HepG2 (cell line): ENCODE measurements around the gene MEP1B. TPM values are rescaled to one million over a fixed set of nuclear protein-coding genes. Genes with fewer than 3 reads are reported as not detected.

Experiments
- CENPT ChIP-seq: sonication (generic); formaldehyde crosslinking; IDR thresholded peaks from 2 replicates; pipeline ENCODE4 v1.8.0; 2022; ENCODE audit warnings: low read depth, mild to moderate bottlenecking, moderate library complexity, missing genetic modification reagents
- GZF1 ChIP-seq: sonication (generic); formaldehyde crosslinking; IDR thresholded peaks from 2 replicates; pipeline ENCODE4 v1.5.1; 2020; ENCODE audit warnings: mild to moderate bottlenecking, missing genetic modification reagents
- IKZF4 ChIP-seq: sonication (generic); formaldehyde crosslinking; IDR thresholded peaks from 2 replicates; pipeline ENCODE4 v1.5.1; 2020; ENCODE audit warnings: borderline replicate concordance, mild to moderate bottlenecking, low read depth, missing genetic modification reagents; ENCODE audit errors: not compliant biosample characterization
- PAX8 ChIP-seq: sonication (generic); formaldehyde crosslinking; IDR thresholded peaks from 2 replicates; pipeline ENCODE4 v1.8.0; 2022; ENCODE audit warnings: mild to moderate bottlenecking, missing genetic modification reagents, borderline replicate concordance
- PHF20 ChIP-seq: sonication (generic); formaldehyde crosslinking; IDR thresholded peaks from 2 replicates; pipeline ENCODE4 v1.5.0; 2020; ENCODE audit warnings: mild to moderate bottlenecking, missing genetic modification reagents
- POLR2AphosphoS2 ChIP-seq: IDR thresholded peaks from 2 replicates; pipeline ENCODE4 v1.6.1; 2011; ENCODE audit warnings: low read depth, low read length, improper control_type of control experiment
- REPIN1 ChIP-seq: sonication (generic); formaldehyde crosslinking; IDR thresholded peaks from 2 replicates; pipeline ENCODE4 v1.8.0; 2022; ENCODE audit warnings: missing genetic modification reagents, low read depth, mild to moderate bottlenecking, borderline replicate concordance
- SIN3B ChIP-seq: fragments of 150-350 bp; IDR thresholded peaks from 2 replicates; pipeline ENCODE4 v1.6.1; 2014; ENCODE audit warnings: low read length
- SMAD3 ChIP-seq: sonication (generic); formaldehyde crosslinking; IDR thresholded peaks from 2 replicates; pipeline ENCODE4 v1.4.0; 2020; ENCODE audit warnings: missing genetic modification reagents
- SNAPC4 ChIP-seq: sonication (generic); formaldehyde crosslinking; IDR thresholded peaks from 2 replicates; pipeline ENCODE4 v1.4.0; 2020; ENCODE audit warnings: mild to moderate bottlenecking, missing genetic modification reagents
- ZNF318 ChIP-seq: sonication (generic); formaldehyde crosslinking; IDR thresholded peaks from 2 replicates; pipeline ENCODE4 v1.4.0; 2020; ENCODE audit warnings: mild to moderate bottlenecking, missing genetic modification reagents
- ZNF496 ChIP-seq: sonication (generic); formaldehyde crosslinking; IDR thresholded peaks from 2 replicates; pipeline ENCODE4 v1.8.1; 2023; ENCODE audit warnings: mild to moderate bottlenecking, moderate library complexity, missing genetic modification reagents; ENCODE audit not compliant: insufficient replicate concordance
- polyA plus RNA-seq, 8 experiments: library from polyadenylated mRNA; depleted of rRNA in 3 of 8; stranded (reverse) in 7 of 8; unstranded in 1 of 8; fragments of >200 nt; fragmentation: Illumina TruSeq in 4 of 8; extraction: Trizol in 4 of 8; gene quantifications; 2 replicates each; pipeline versions ENCODE4 v1.2.1 to v1.2.3, GENCODE V29; 2011 to 2016; ENCODE audit warnings: low read depth in 4 of 8, missing spikeins in 1 of 8, mixed read lengths in 1 of 8; ENCODE audit not compliant: insufficient read depth in 1 of 8
- total RNA-seq, 5 experiments: library from RNA; depleted of rRNA; stranded (reverse); fragments of >200 nt; fragmentation: Illumina TruSeq; extraction: Trizol; gene quantifications; 2 replicates each; pipeline ENCODE4 v1.2.3, GENCODE V29; 2016; ENCODE audit warnings: low read depth in 1 of 5
- TF ChIP-seq, protein P1 (sequence below): sonication (generic); formaldehyde crosslinking; IDR thresholded peaks from 2 replicates; pipeline ENCODE4 v1.5.1; 2020; ENCODE audit warnings: missing genetic modification reagents, mild to moderate bottlenecking, borderline replicate concordance
- TF ChIP-seq, protein P2 (sequence below): IDR thresholded peaks from 2 replicates; pipeline ENCODE4 v1.6.1; 2016; ENCODE audit warnings: low read depth, control low read depth

Gene MEP1B
- total and polyA plus RNA-seq, 2 of the 13 experiments (the other 11 are each of a cell fraction or from before 2014, with no cell fraction given) = not detected

DNA sequence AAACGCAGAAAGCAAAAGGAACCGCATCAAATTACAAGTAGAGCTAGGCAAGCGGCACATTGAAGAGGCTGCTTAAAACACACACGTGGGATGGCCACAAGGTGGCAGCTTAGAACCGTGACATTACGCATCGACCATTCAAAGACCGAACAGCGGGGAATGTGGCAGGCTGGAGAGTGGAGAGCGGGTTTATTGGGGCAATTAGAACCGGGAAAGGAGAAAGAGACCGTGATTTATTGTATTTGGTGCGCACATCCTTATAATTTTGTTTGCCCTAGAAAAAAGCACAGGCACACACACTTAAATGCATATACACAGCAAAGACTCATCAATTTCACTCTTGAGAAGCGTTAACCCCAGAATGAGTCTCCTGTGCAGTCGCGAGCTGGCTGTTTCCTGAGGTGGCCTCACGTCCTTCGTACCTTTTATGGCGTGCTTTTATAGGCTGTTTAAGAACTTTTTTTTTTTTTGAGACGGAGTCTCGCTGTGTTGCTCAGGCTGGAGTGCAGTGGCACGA is 31.7 kb upstream of the MEP1B start (continued):
- TF ChIP-seq SNAPC4 (CRISPR knock-in tag) (no peak), GZF1 (CRISPR knock-in tag) (0 out of 2 replicates have a peak, but pooled peaks have one; percentile 37), ZNF496 (no peak), PAX8 (CRISPR knock-in tag) (no peak), SIN3B (no peak), REPIN1 (no peak), POLR2AphosphoS2 (no peak), PHF20 (no peak), CENPT (no peak), IKZF4 (CRISPR knock-in tag) (no peak), ZNF318 (CRISPR knock-in tag) (no peak), SMAD3 (CRISPR knock-in tag) (no peak)
- TF ChIP-seq, protein P1, sequence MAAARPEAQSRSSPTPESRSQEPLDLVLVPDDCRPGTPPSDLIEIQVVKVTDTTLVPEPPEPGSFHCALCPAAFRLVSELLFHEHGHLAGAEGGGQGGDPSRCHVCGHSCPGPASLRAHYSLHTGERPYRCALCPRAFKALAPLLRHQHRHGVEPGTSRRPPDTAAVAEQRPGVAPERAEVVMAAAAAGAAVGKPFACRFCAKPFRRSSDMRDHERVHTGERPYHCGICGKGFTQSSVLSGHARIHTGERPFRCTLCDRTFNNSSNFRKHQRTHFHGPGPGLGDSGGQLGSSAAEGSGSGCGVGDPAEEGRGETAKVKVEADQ (CRISPR knock-in tag) = 0 out of 2 replicates have a peak, but pooled peaks have one; percentile 42
- TF ChIP-seq, protein P2, sequence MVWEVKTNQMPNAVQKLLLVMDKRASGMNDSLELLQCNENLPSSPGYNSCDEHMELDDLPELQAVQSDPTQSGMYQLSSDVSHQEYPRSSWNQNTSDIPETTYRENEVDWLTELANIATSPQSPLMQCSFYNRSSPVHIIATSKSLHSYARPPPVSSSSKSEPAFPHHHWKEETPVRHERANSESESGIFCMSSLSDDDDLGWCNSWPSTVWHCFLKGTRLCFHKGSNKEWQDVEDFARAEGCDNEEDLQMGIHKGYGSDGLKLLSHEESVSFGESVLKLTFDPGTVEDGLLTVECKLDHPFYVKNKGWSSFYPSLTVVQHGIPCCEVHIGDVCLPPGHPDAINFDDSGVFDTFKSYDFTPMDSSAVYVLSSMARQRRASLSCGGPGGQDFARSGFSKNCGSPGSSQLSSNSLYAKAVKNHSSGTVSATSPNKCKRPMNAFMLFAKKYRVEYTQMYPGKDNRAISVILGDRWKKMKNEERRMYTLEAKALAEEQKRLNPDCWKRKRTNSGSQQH (CRISPR knock-in tag) = no peak
